Osteocyte (in vitro differentiated cells): ENCODE measurements around the gene LFNG. TPM values are rescaled to one million over a fixed set of nuclear protein-coding genes. Genes with fewer than 3 reads are reported as not detected.

Source experiments
- DNase-seq: peaks from one replicate; pipeline ENCODE4 v3.0.0; 2021; ENCODE audit warnings: mixed read lengths; ENCODE audit not compliant: unreplicated experiment; ENCODE audit errors: extremely low spot score
- H3K27ac Mint-ChIP-seq: one replicate; pipeline ENCODE4 v1.8.0; 2021; ENCODE audit warnings: mild to moderate bottlenecking, mixed read lengths; ENCODE audit not compliant: unreplicated experiment
- H3K27me3 Mint-ChIP-seq: one replicate; pipeline ENCODE4 v1.8.0; 2021; ENCODE audit warnings: mixed read lengths; ENCODE audit not compliant: unreplicated experiment
- H3K36me3 Mint-ChIP-seq: one replicate; pipeline ENCODE4 v1.8.0; 2021; ENCODE audit warnings: mixed read lengths; ENCODE audit not compliant: unreplicated experiment
- H3K4me1 Mint-ChIP-seq: one replicate; pipeline ENCODE4 v1.8.0; 2021; ENCODE audit warnings: mixed read lengths; ENCODE audit not compliant: unreplicated experiment
- H3K4me3 Mint-ChIP-seq: one replicate; pipeline ENCODE4 v1.8.0; 2021; ENCODE audit warnings: mild to moderate bottlenecking, moderate library complexity, mixed read lengths; ENCODE audit not compliant: unreplicated experiment
- H3K9me3 Mint-ChIP-seq: one replicate; pipeline ENCODE4 v1.8.0; 2021; ENCODE audit warnings: mixed read lengths; ENCODE audit not compliant: unreplicated experiment
- CTCF ChIP-seq: fragments of 200-600 bp; sonication (generic); IDR thresholded peaks from 2 replicates; pipeline ENCODE4 v1.5.0; 2021; ENCODE audit warnings: antibody characterized with exemption, mild to moderate bottlenecking, moderate library complexity
- total RNA-seq: library from RNA; stranded (reverse); gene quantifications from 2 replicates; pipeline ENCODE4 v1.2.1, GENCODE V29; 2021

LFNG gene
- total RNA-seq, 1 donor from 2014 or later: 23.3 TPM

- Mint-ChIP-seq H3K27me3 (peaks cover 2% of the 10 kb centered on the region), H3K4me3 (no peak overlapping the region), H3K4me1 (peaks cover 3% of the 10 kb centered on the region), H3K27ac (no peak overlapping the region), H3K36me3 (no peaks in the 10 kb centered on the region), H3K9me3 (no peaks in the 10 kb centered on the region)
- DNase-seq: no peak
- no peak for TF ChIP-seq CTCF
Measured at GRCh38 chr7:2499719-2500430, 19.7 kb upstream of the LFNG start.

- Mint-ChIP-seq H3K27ac (no peak overlapping the region), H3K4me3 (no peak overlapping the region), H3K27me3 (peaks cover 2% of the 10 kb centered on the region), H3K36me3 (no peaks in the 10 kb centered on the region), H3K9me3 (no peaks in the 10 kb centered on the region), H3K4me1 (peaks cover 3% of the 10 kb centered on the region)
- no peak for DNase-seq
- no peak for TF ChIP-seq CTCF
Measured at GRCh38 chr7:2500701-2501100, 18.9 kb upstream of the LFNG start.

GRCh38 chr7:2501947-2502646 is 17.5 kb upstream of the LFNG start:
- Mint-ChIP-seq H3K27ac (no peak overlapping the region), H3K9me3 (no peaks in the 10 kb centered on the region), H3K4me3 (no peak overlapping the region), H3K27me3 (no peaks in the 10 kb centered on the region), H3K36me3 (no peaks in the 10 kb centered on the region), H3K4me1 (peaks cover 3% of the 10 kb centered on the region)
- no peak for TF ChIP-seq CTCF
- no peak for DNase-seq

GRCh38 chr7:2502647-2502966 is 17.0 kb upstream of the LFNG start:
- Mint-ChIP-seq H3K36me3 (no peaks in the 10 kb centered on the region), H3K9me3 (no peaks in the 10 kb centered on the region)
- DNase-seq: no peak

More at GRCh38 chr7:2502647-2502966, 17.0 kb upstream of the LFNG start:
- no peak for TF ChIP-seq CTCF
- H3K27me3 Mint-ChIP-seq: no peaks in the 10 kb centered on the region
- H3K4me1 Mint-ChIP-seq: peaks cover 7% of the 10 kb centered on the region
- no peak overlapping the region for H3K4me3 Mint-ChIP-seq
- no peak overlapping the region for H3K27ac Mint-ChIP-seq
